Coronary artery (tissue), 2 donors: ENCODE data around the gene UGT1A3.

Experiments
- DNase-seq: peaks from one replicate; pipeline ENCODE4 v3.0.0-alpha.2; 2017; ENCODE audit warnings: low spot score
- H3K27ac ChIP-seq, 2 donors: fragments of 200-600 bp; sonication (generic); one replicate each; pipeline ENCODE4 v1.5.1; 2016 to 2019
- H3K4me3 ChIP-seq: fragments of 200-600 bp; sonication (generic); 2 replicates; pipeline ENCODE4 v1.5.1; 2016; ENCODE audit warnings: mild to moderate bottlenecking, moderate library complexity
- CTCF ChIP-seq: fragments of 200-600 bp; sonication (generic); IDR thresholded peaks from one replicate; pipeline ENCODE4 v1.5.1; 2019; ENCODE audit warnings: antibody characterized with exemption

UGT1A3 gene

GRCh38 chr2:233707940-233708644 lies 20.8 kb upstream of the UGT1A3 start:
- Histone ChIP-seq H3K27ac (no peak overlapping the region), H3K4me3 (no peak overlapping the region)
- no peak for DNase-seq
- no peak for TF ChIP-seq CTCF

- TF ChIP-seq CTCF: no peak
- Histone ChIP-seq H3K27ac (no peak overlapping the region), H3K4me3 (no peak overlapping the region)
- DNase-seq: no peak
Observed at GRCh38 chr2:233708942-233709341, 19.9 kb upstream of the UGT1A3 start.

- Histone ChIP-seq H3K27ac (no peak overlapping the region), H3K4me3 (no peak overlapping the region)
- no peak for DNase-seq
- TF ChIP-seq CTCF: peak; percentile 58
Observed at GRCh38 chr2:233711312-233712008, 17.4 kb upstream of the UGT1A3 start.

GRCh38 chr2:233712611-233713261 lies 16.1 kb upstream of the UGT1A3 start, which contains the start of gene UGT1A5:
TSS of gene UGT1A5 (plus strand) at chr2:233712907. CDS start at chr2:233712992, 85 bp downstream.
- no peak for TF ChIP-seq CTCF
- DNase-seq: no peak
- H3K4me3 ChIP-seq: no peak within 1 kb of the TSS
- no peak within 1 kb of the TSS for H3K27ac ChIP-seq

GRCh38 chr2:233713262-233713615 lies 15.6 kb upstream of the UGT1A3 start:
- DNase-seq: no peak
- no peak for TF ChIP-seq CTCF
- no peak overlapping the region for H3K27ac ChIP-seq
- no peak overlapping the region for H3K4me3 ChIP-seq

GRCh38 chr2:233714121-233714520 lies 14.7 kb upstream of the UGT1A3 start:
- TF ChIP-seq CTCF: no peak
- no peak for DNase-seq
- H3K27ac ChIP-seq: no peak overlapping the region
- no peak overlapping the region for H3K4me3 ChIP-seq
